ENCODE measurements around the gene TFAP2A. TPM values are rescaled to one million over a fixed set of nuclear protein-coding genes. Genes with fewer than 3 reads are reported as not detected.
A peak's percentile ranks its signal among the peaks of the same experiment; 100 is the strongest.

TFAP2A gene
- total RNA-seq, 1 donor from 2014 or later = 0.39 TPM

- Histone ChIP-seq H3K4me1 (peaks cover 32% of the 10 kb centered on the region), H3K79me2 (ENCODE audit: low read depth) (no peaks in the 10 kb centered on the region), H3K36me3 (no peaks in the 10 kb centered on the region), H3F3A (ENCODE audit: low read depth) (peaks cover 68% of the 10 kb centered on the region), H2AFZ (replicated peaks) (no peak overlapping the region), H4K20me1 (ENCODE audit: low read depth) (peaks cover 80% of the 10 kb centered on the region), H3K27ac (no peak overlapping the region), H3K4me2 (peak overlapping the region; percentile 18), H3K9ac (no peak overlapping the region), H3K27me3 (peaks cover 100% of the 10 kb centered on the region), H3K4me3 (no peak overlapping the region), H3K9me3 (ENCODE audit: low read depth) (no peaks in the 10 kb centered on the region)
- peaks cover 41% of the 10 kb centered on the region for H3K4me1 Mint-ChIP-seq
- peaks cover 94% of the 10 kb centered on the region for H3K27me3 Mint-ChIP-seq (ENCODE audit: insufficient read depth, low read depth)
- peak; percentile 69 for DNase-seq (ENCODE audit: low spot score)
- no peak overlapping the region for H3K27ac Mint-ChIP-seq
- no peaks in the 10 kb centered on the region for H3K36me3 Mint-ChIP-seq
- peak overlapping the region; percentile 27 for H3K4me3 Mint-ChIP-seq
- H3K9me3 Mint-ChIP-seq = peaks cover 3% of the 10 kb centered on the region
- TF ChIP-seq EZH2phosphoT487 (IDR thresholded peaks at IDR 0.05) (peak; percentile 95), EZH2 (IDR thresholded peaks at IDR 0.05) (peak; percentile 97)
- TF ChIP-seq, protein P1, sequence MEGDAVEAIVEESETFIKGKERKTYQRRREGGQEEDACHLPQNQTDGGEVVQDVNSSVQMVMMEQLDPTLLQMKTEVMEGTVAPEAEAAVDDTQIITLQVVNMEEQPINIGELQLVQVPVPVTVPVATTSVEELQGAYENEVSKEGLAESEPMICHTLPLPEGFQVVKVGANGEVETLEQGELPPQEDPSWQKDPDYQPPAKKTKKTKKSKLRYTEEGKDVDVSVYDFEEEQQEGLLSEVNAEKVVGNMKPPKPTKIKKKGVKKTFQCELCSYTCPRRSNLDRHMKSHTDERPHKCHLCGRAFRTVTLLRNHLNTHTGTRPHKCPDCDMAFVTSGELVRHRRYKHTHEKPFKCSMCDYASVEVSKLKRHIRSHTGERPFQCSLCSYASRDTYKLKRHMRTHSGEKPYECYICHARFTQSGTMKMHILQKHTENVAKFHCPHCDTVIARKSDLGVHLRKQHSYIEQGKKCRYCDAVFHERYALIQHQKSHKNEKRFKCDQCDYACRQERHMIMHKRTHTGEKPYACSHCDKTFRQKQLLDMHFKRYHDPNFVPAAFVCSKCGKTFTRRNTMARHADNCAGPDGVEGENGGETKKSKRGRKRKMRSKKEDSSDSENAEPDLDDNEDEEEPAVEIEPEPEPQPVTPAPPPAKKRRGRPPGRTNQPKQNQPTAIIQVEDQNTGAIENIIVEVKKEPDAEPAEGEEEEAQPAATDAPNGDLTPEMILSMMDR (IDR thresholded peaks at IDR 0.05) = no peak
Observed at GRCh38 chr6:10384610-10385523, 30.0 kb downstream of the TFAP2A start.

DNA sequence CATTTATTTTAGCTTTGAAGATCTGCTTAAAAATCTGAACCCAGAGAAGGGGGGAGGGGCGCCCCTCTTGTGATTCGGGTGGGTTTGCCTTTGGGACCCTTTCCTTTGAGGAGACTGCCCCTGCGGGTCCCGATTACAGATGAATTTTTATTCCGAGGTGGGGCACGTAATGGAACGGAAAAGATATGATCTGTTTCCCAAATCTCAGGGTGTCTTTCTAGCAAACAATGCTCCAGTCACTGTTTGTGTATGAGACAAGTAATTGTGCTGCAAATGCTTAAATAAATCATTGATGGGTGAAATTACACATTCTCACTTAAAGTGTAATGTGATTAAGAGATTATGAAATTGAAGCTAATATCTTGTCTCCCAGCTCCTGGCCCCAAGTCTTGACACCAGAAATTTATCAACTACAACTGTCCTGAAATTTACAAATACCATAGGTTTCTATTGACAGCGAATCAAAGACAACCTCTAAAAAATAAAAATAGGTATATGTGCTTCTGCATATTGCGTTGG lies 30.7 kb downstream of the TFAP2A start:
- H3K4me1 Mint-ChIP-seq = peaks cover 37% of the 10 kb centered on the region
- peaks cover 2% of the 10 kb centered on the region for H3K9me3 Mint-ChIP-seq
- peaks cover 87% of the 10 kb centered on the region for H3K27me3 Mint-ChIP-seq (ENCODE audit: insufficient read depth, low read depth)
- H3F3A ChIP-seq (ENCODE audit: low read depth) = peaks cover 61% of the 10 kb centered on the region
- no peak for TF ChIP-seq EZH2 (IDR thresholded peaks at IDR 0.05)
- no peak overlapping the region for H3K27ac ChIP-seq
- H3K9me3 ChIP-seq (ENCODE audit: low read depth) = no peaks in the 10 kb centered on the region
- peaks cover 25% of the 10 kb centered on the region for H3K4me1 ChIP-seq
- no peaks in the 10 kb centered on the region for H3K79me2 ChIP-seq (ENCODE audit: low read depth)
- peak overlapping the region; percentile 44 for H3K4me3 Mint-ChIP-seq
- H3K4me2 ChIP-seq = peak overlapping the region; percentile 63
- no peaks in the 10 kb centered on the region for H3K36me3 Mint-ChIP-seq
- H3K9ac ChIP-seq = no peak overlapping the region
- DNase-seq (ENCODE audit: low spot score) = no peak
- peak overlapping the region; percentile 29 for H3K4me3 ChIP-seq
- no peak overlapping the region for H3K27ac Mint-ChIP-seq
- H2AFZ ChIP-seq (replicated peaks) = no peak overlapping the region
- peaks cover 98% of the 10 kb centered on the region for H3K27me3 ChIP-seq
- H4K20me1 ChIP-seq (ENCODE audit: low read depth) = peaks cover 75% of the 10 kb centered on the region
- H3K36me3 ChIP-seq = no peaks in the 10 kb centered on the region

DNA sequence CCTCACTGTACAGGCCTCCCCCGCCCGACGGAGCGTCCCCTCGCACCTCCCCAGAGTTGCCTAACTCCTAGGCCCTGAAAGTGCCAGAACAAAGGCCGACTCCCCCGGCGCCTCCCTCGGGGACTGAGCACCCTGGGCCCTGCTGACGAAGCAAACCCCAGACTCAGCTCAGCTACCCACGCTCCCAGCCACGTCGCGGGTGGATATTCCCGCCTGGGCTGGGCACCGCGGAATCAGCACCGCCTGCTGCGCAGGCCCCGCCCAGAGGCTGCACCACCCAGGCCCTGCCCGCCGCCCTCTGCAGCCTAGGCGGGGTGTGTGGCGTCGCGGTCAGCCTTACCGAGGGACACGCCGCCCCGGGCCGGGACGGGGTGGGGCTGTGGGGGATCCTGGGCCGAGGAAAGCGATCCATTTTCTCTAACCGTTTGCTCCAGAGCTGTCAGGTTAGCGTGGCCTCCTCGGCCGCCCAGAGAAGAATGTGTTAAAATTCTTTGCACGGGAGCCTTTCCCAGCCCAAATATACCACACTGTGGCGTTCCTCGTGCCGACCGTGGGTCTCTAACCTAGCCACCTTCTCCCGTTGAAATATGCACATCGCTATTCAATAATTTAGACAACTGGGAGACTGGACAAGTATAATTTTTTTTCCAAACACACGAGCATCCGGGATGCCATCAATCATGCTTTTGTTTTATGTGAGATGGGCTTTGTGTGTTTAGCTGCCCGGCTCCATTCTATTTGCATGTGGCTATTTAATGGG lies 31.4 kb downstream of the TFAP2A start:
- Histone ChIP-seq H3K9me3 (ENCODE audit: low read depth) (no peaks in the 10 kb centered on the region), H3K27ac (no peak overlapping the region), H2AFZ (replicated peaks) (no peak overlapping the region), H3K4me3 (peak overlapping the region; percentile 29), H3F3A (ENCODE audit: low read depth) (peaks cover 57% of the 10 kb centered on the region), H3K9ac (no peak overlapping the region), H4K20me1 (ENCODE audit: low read depth) (peaks cover 68% of the 10 kb centered on the region), H3K27me3 (peaks cover 98% of the 10 kb centered on the region), H3K4me2 (peak overlapping the region; percentile 63), H3K79me2 (ENCODE audit: low read depth) (no peaks in the 10 kb centered on the region), H3K36me3 (no peaks in the 10 kb centered on the region), H3K4me1 (peaks cover 24% of the 10 kb centered on the region)
- TF ChIP-seq EZH2 (IDR thresholded peaks at IDR 0.05) = no peak
- peak; percentile 28 for TF ChIP-seq EZH2phosphoT487 (IDR thresholded peaks at IDR 0.05)
- TF ChIP-seq, protein P1 (IDR thresholded peaks at IDR 0.05) = no peak
- Mint-ChIP-seq H3K27ac (no peak overlapping the region), H3K27me3 (ENCODE audit: insufficient read depth, low read depth) (peaks cover 80% of the 10 kb centered on the region), H3K4me3 (peak overlapping the region; percentile 44), H3K36me3 (no peaks in the 10 kb centered on the region), H3K4me1 (peaks cover 36% of the 10 kb centered on the region), H3K9me3 (no peaks in the 10 kb centered on the region)
- peak; percentile 66 for DNase-seq (ENCODE audit: low spot score)

Data from neural progenitor cell (in vitro differentiated cells).